ENCODE data around the gene BATF3.
"Not testable (repeated sequence)": the region's sequence is repeated elsewhere in the genome, so short reads cannot be mapped to it uniquely, and the experiment has no call there.

The BATF3 gene

DNA sequence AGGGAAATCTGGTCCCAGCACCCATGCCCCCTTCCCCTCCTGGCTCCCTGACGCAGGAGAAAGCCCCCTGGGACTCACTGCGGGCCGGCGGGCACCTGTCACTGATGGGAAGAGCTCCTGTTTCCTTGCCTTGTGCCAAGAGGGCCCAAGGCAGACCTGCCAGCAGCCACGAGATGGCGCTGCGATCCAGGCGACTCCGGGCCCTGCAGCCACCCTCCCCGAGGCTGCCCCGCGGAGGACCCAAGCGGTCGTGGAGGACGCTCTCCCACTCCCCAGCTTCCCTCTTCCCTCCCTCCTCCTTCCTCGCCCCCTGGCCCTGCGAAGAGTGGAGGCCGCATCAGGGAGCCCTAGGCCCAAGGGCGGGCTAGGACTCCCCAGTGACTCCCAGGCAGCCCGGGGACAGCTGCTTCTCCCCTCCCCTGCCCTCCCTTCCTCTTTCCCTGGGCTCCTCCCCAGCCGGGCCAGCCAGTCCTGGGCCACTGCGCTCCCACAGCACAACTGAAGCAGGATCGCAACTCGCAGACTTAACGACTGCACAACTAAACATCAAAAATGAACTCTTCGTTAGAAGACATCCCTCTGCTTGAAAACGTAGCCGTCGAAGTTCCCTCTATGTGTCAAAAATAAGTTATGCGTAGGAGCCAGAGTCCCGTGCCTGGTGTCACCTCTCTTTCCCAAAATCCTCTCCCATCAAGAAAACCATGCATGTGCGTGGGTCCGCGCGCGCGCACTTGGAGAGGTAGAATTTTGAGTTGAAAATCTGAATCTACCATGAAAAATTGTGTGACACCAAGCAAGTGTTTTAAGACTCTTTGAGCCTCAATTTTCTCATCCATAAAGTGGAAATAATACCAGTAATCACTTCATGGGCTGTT lies 34.2 kb downstream of the BATF3 start:
- Histone ChIP-seq H3K4me3 (ENCODE audit: low read depth, low read length) (peak overlapping the region; percentile 57), H3K9ac (no peak overlapping the region), H3K9me3 (ENCODE audit: control insufficient read depth, low read length) (no peaks in the 10 kb centered on the region), H3K36me3 (ENCODE audit: control insufficient read depth, insufficient read depth, low read length) (no peaks in the 10 kb centered on the region), H3K27me3 (ENCODE audit: control insufficient read depth, insufficient read depth, low read length) (no peaks in the 10 kb centered on the region), H3K4me2 (ENCODE audit: low read length) (peak overlapping the region; percentile 93), H3K27ac (peak overlapping the region; percentile 24), H2AFZ (peak overlapping the region; percentile 85), H3K4me1 (no peaks in the 10 kb centered on the region), H3K79me2 (no peaks in the 10 kb centered on the region)
- TF ChIP-seq, protein P1, sequence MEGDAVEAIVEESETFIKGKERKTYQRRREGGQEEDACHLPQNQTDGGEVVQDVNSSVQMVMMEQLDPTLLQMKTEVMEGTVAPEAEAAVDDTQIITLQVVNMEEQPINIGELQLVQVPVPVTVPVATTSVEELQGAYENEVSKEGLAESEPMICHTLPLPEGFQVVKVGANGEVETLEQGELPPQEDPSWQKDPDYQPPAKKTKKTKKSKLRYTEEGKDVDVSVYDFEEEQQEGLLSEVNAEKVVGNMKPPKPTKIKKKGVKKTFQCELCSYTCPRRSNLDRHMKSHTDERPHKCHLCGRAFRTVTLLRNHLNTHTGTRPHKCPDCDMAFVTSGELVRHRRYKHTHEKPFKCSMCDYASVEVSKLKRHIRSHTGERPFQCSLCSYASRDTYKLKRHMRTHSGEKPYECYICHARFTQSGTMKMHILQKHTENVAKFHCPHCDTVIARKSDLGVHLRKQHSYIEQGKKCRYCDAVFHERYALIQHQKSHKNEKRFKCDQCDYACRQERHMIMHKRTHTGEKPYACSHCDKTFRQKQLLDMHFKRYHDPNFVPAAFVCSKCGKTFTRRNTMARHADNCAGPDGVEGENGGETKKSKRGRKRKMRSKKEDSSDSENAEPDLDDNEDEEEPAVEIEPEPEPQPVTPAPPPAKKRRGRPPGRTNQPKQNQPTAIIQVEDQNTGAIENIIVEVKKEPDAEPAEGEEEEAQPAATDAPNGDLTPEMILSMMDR (IDR thresholded peaks at IDR 0.05), result peak; percentile 78

DNA sequence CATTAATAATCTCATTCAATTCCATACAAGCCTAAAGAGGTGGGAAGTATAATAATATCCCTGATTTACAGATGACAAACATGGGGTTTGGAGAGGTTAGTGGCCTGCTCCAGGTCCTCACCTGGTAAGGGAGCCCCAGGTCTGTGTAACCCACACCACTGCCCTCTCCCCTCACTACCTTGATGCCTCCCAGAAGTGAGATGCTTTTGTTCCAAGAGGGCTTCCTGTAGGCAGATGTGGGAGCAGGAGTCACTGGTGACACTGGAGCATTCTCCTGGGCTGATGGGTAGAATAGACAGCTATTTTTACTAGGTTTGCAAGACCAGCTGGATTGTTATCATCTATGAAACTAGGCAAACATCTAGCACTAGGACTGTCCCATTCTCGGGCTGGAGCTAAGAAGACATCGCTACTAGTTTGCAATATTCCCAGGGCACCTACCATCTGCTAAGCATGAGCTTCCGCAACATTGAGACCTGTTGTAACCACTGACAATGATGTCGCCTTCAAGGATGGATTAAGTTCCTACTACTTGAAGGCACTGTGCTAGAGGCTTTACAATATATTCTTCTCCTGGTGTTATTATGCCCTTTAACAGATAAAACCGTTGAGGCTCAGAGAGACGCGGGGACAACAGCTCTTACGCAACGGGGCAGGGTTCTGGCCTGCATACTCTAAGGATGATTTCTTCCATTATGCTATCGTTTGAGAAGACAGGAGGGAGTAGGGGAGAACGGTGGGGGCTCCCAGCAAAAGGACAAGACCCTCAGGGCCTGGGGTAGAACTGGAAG lies 35.0 kb downstream of the BATF3 start:
- H3K79me2 ChIP-seq, result no peaks in the 10 kb centered on the region
- H3K27me3 ChIP-seq (ENCODE audit: control insufficient read depth, insufficient read depth, low read length), result no peaks in the 10 kb centered on the region
- H3K9me3 ChIP-seq (ENCODE audit: control insufficient read depth, low read length), result no peaks in the 10 kb centered on the region
- no peaks in the 10 kb centered on the region for H3K36me3 ChIP-seq (ENCODE audit: control insufficient read depth, insufficient read depth, low read length)
- no peak overlapping the region for H3K9ac ChIP-seq
- no peak overlapping the region for H3K4me3 ChIP-seq (ENCODE audit: low read depth, low read length)
- H3K27ac ChIP-seq, result no peak overlapping the region
- TF ChIP-seq, protein P1 (IDR thresholded peaks at IDR 0.05), result no peak
- H3K4me1 ChIP-seq, result no peaks in the 10 kb centered on the region
- peak overlapping the region; percentile 85 for H2AFZ ChIP-seq
- H3K4me2 ChIP-seq (ENCODE audit: low read length), result no peak overlapping the region

DNA sequence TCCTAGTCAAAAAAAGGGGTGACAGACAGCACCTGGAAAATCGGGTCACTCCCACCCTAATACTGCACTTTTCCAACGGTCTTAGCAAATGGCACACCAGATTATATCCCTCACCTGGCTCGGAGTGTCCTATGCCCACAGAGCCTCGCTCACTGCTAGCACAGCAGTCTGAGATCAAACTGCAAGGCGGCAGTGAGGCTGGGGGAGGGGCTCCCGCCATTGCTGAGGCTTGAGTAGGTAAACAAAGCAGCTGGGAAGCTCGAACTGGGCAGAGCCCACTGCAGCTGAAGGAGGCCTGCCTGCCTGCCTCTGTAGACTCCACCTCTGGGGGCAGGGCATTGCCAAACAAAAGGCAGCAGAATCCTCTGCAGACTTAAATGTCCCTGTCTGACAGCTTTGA lies 41.4 kb downstream of the BATF3 start:
- H3K4me1 ChIP-seq, result not testable (repeated sequence)

DNA sequence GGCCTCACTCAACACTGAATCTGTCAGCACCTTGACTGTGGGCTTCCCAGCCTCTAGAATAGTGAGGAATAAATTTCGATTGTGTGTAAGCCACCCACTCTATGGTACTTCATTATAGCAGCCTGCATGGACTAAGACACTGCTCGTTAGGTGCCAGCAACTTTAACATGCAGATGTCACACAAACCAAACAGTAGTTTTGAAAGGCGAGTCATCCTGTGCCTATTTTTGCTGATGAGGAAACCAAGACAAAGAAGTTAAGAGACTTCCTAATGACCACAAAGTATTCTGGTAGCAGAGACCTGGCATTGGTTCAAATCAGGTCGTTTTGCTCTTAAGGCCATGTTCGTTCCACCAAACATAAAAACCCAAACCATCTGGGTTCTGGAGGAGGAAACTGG lies 42.9 kb downstream of the BATF3 start:
- TF ChIP-seq, protein P1 (IDR thresholded peaks at IDR 0.05), result no peak
- H3K27ac ChIP-seq, result no peak overlapping the region
- H3K9me3 ChIP-seq (ENCODE audit: control insufficient read depth, low read length), result no peaks in the 10 kb centered on the region
- no peaks in the 10 kb centered on the region for H3K4me1 ChIP-seq
- no peak overlapping the region for H3K4me2 ChIP-seq (ENCODE audit: low read length)
- no peak overlapping the region for H2AFZ ChIP-seq
- H3K9ac ChIP-seq, result no peak overlapping the region
- no peaks in the 10 kb centered on the region for H3K36me3 ChIP-seq (ENCODE audit: control insufficient read depth, insufficient read depth, low read length)
- no peaks in the 10 kb centered on the region for H3K79me2 ChIP-seq
- no peak overlapping the region for H3K4me3 ChIP-seq (ENCODE audit: low read depth, low read length)
- no peaks in the 10 kb centered on the region for H3K27me3 ChIP-seq (ENCODE audit: control insufficient read depth, insufficient read depth, low read length)

More for the DNA sequence above, 41.4 kb downstream of the BATF3 start:
- H3K27ac ChIP-seq; H3K9ac ChIP-seq; H3K9me3 ChIP-seq (ENCODE audit: control insufficient read depth, low read length); H2AFZ ChIP-seq; H3K27me3 ChIP-seq (ENCODE audit: control insufficient read depth, insufficient read depth, low read length); H3K4me2 ChIP-seq (ENCODE audit: low read length); H3K79me2 ChIP-seq; H3K4me3 ChIP-seq (ENCODE audit: low read depth, low read length); H3K36me3 ChIP-seq (ENCODE audit: control insufficient read depth, insufficient read depth, low read length): not testable (repeated sequence)

DNA sequence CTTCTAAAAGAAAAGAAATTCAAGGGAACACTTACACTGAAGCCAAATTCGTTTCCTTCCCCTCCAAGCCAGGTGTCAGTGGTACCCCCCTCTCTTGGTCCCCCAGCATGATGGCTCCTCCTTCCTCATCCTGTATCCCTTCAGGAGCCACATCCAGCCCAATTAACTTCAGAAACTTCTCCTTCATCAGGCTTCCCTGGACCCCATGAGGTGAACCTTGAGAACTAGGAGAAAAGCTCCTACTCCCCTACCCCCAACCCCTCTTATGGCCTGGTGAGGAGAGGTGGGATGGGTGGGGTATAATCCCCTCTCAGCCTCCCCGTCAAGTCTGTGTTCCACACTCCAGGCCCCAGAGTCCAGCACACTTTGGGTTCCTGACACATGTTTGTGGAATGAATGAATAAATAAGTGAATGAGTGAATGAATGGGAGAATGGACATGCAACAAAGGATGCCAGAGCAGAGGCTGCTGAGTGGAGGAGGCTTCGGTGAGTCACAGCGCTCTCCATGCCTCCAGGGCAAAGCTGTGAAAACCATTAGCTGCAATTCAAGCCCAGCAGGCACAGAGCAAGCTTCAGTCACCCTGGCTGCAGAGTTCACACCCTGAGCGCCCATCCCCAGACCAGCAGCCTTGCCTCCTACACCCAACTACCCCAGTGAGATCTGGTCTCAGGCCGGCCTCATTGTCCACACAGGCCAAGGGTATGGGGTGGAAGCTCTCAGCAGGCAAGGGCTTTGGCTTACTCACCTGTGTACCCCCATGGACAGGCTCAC lies 43.8 kb downstream of the BATF3 start:
- Histone ChIP-seq H3K79me2 (no peaks in the 10 kb centered on the region), H2AFZ (no peak overlapping the region), H3K36me3 (ENCODE audit: control insufficient read depth, insufficient read depth, low read length) (no peaks in the 10 kb centered on the region), H3K4me3 (ENCODE audit: low read depth, low read length) (no peak overlapping the region), H3K9me3 (ENCODE audit: control insufficient read depth, low read length) (no peaks in the 10 kb centered on the region), H3K4me1 (no peaks in the 10 kb centered on the region), H3K9ac (no peak overlapping the region), H3K27me3 (ENCODE audit: control insufficient read depth, insufficient read depth, low read length) (no peaks in the 10 kb centered on the region), H3K4me2 (ENCODE audit: low read length) (no peak overlapping the region), H3K27ac (no peak overlapping the region)
- TF ChIP-seq, protein P1 (IDR thresholded peaks at IDR 0.05), result no peak

Data from parathyroid adenoma (tissue), 2 donors.